GM12878 (cell line): ENCODE measurements around the gene TMTC1. TPM values are rescaled to one million over a fixed set of nuclear protein-coding genes. Genes with fewer than 3 reads are reported as not detected.

ENCODE experiments used
- ATAC-seq: fragments of 200-7000 bp; cut with Tn5 transposase; 3 replicates; pipeline ENCODE4 v1.9.1; 2020; ENCODE audit warnings: mild to moderate bottlenecking, moderate library complexity
- BruUV-seq: library from RNA; stranded (reverse); fragments of 400-500 nt; replicated peaks from 2 replicates; lab custom pipeline; 2021; lab: Mats Ljungman, UMichigan
- CTCF ChIA-PET: fragments of 300-600 bp; sonication (Branson Sonifier 250); formaldehyde crosslinking; extraction: SDS; loops from one replicate; lab custom pipeline; 2021; ENCODE audit warnings: inconsistent platforms; lab: Yijun Ruan, JAX
- POLR2A ChIA-PET: fragments of 350-600 bp; formaldehyde crosslinking; extraction: SDS; loops from one replicate; lab custom pipeline; 2021; ENCODE audit warnings: inconsistent platforms; lab: Charles Lee
- RAD21 ChIA-PET: fragments of 300-600 bp; sonication (Branson Sonifier 250); formaldehyde crosslinking; loops from one replicate; lab custom pipeline; 2023; ENCODE audit warnings: antibody characterized with exemption; ENCODE audit not compliant: unreplicated experiment; lab: Charles Lee
- SMC1A ChIA-PET: fragments of 300-600 bp; sonication (Branson Sonifier 250); formaldehyde crosslinking; loops from one replicate; lab custom pipeline; 2023; ENCODE audit not compliant: unreplicated experiment, uncharacterized antibody; lab: Charles Lee
- DNase-seq: peaks from one replicate; pipeline ENCODE4 v3.0.0-alpha.2; 2011; ENCODE audit warnings: low read depth, low spot score
- FAIRE-seq: peaks from 3 replicates; lab custom pipeline; 2011; peaks lifted over from hg19 to GRCh38; lab: Jason Lieb, UNC
- H2AFZ ChIP-seq: 2 replicates; pipeline ENCODE4 v1.6.0; 2011; ENCODE audit warnings: low read depth, low read length, control low read depth; ENCODE audit not compliant: control insufficient read depth
- H3K27ac ChIP-seq: 2 replicates; pipeline ENCODE4 v1.5.1; 2011; ENCODE audit warnings: control low read depth; ENCODE audit not compliant: control insufficient read depth, insufficient read depth
- H3K27me3 ChIP-seq, 2 experiments: replicated peaks in 1 of 2; 2 replicates each; pipeline versions ENCODE4 v1.6.0 to v1.6.1; 2011; ENCODE audit warnings: low read length in 1 of 2; ENCODE audit not compliant: control insufficient read depth in 2 of 2, insufficient read depth in 2 of 2
- H3K36me3 ChIP-seq, 2 experiments: 2 replicates each; pipeline ENCODE4 v1.5.1; 2011; ENCODE audit warnings: low read length in 1 of 2; ENCODE audit not compliant: control insufficient read depth in 2 of 2, insufficient read depth in 2 of 2
- H3K4me1 ChIP-seq: 2 replicates; pipeline ENCODE4 v1.6.1; 2011; ENCODE audit warnings: mild to moderate bottlenecking, low read length, moderate library complexity, mixed read lengths; ENCODE audit not compliant: control insufficient read depth, insufficient read depth
- H3K4me2 ChIP-seq: 2 replicates; pipeline ENCODE4 v1.6.0; 2011; ENCODE audit warnings: control low read depth; ENCODE audit not compliant: control insufficient read depth, insufficient read depth
- H3K4me3 ChIP-seq: fragments of 200-600 bp; sonication (generic); 2 replicates; pipeline ENCODE4 v1.5.1; 2016
- H3K79me2 ChIP-seq: 2 replicates; pipeline ENCODE4 v1.6.0; 2011; ENCODE audit warnings: low read length; ENCODE audit not compliant: control insufficient read depth, insufficient read depth
- H3K9ac ChIP-seq: 2 replicates; pipeline ENCODE4 v1.8.0; 2011; ENCODE audit warnings: low read length, control low read depth, mixed read lengths; ENCODE audit not compliant: control insufficient read depth, insufficient read depth
- H3K9me3 ChIP-seq: replicated peaks from 3 replicates; pipeline ENCODE4 v1.5.1; 2011; ENCODE audit warnings: mild to moderate bottlenecking, low read length; ENCODE audit not compliant: control insufficient read depth, insufficient read depth
- H4K20me1 ChIP-seq: 2 replicates; pipeline ENCODE4 v1.6.0; 2011; ENCODE audit not compliant: control insufficient read depth, insufficient read depth
- CREB1 ChIP-seq: IDR thresholded peaks from 2 replicates; pipeline ENCODE4 v1.6.1; 2012; ENCODE audit warnings: low read depth, mild to moderate bottlenecking, inconsistent platforms
- FOXM1 ChIP-seq: IDR thresholded peaks from 2 replicates; pipeline ENCODE4 v1.6.1; 2012; ENCODE audit warnings: low read depth, mild to moderate bottlenecking, inconsistent platforms, low read length, moderate library complexity
- IKZF1 ChIP-seq: fragments of 450-650 bp; conservative IDR thresholded peaks from 2 replicates; pipeline ENCODE4 v1.6.1; 2017; ENCODE audit warnings: antibody characterized with exemption, mild to moderate bottlenecking
- MYC ChIP-seq: IDR thresholded peaks from 2 replicates; pipeline ENCODE4 v1.6.1; 2011; ENCODE audit warnings: mild to moderate bottlenecking, low read length, moderate library complexity, inconsistent platforms; ENCODE audit not compliant: insufficient read depth, insufficient replicate concordance, insufficient read length, severe bottlenecking
- PKNOX1 ChIP-seq: fragments of 450-650 bp; IDR thresholded peaks from 2 replicates; pipeline ENCODE4 v1.6.1; 2016; ENCODE audit warnings: mild to moderate bottlenecking
- RB1 ChIP-seq: fragments of 450-650 bp; formaldehyde crosslinking; IDR thresholded peaks from 2 replicates; pipeline ENCODE4 v1.6.1; 2017; ENCODE audit warnings: mild to moderate bottlenecking, borderline replicate concordance
- SIN3A ChIP-seq: IDR thresholded peaks from 2 replicates; pipeline ENCODE4 v1.6.1; 2012; ENCODE audit warnings: low read depth, low read length, improper control_type of control experiment
- SMAD5 ChIP-seq: IDR thresholded peaks from 2 replicates; pipeline ENCODE4 v1.6.1; 2016; ENCODE audit warnings: antibody characterized with exemption, low read depth
- WGBS: methylation state at CpG from one replicate; pipeline ENCODE4 v1.1.6; 2016; ENCODE audit warnings: low lambda C conversion rate; ENCODE audit not compliant: insufficient replicate concordance, insufficient coverage; ENCODE audit errors: missing lambda C conversion rate; 5-methylcytosine and 5-hydroxymethylcytosine counted together
- in situ Hi-C: fragments of 300-500 bp; cut with MboI; formaldehyde crosslinking; loops from 9 replicates; pipeline ENCODE4 v1.14.3; 2018; ENCODE audit warnings: mixed read lengths
- intact Hi-C: fragments of 100-400 bp; cut with micrococcal nuclease; formaldehyde crosslinking; loops from one replicate; pipeline ENCODE4 v1.14.2; 2022; ENCODE audit not compliant: unreplicated experiment
- polyA plus RNA-seq, 11 experiments: library from polyadenylated mRNA; depleted of rRNA in 4 of 11; unstranded in 6 of 11; stranded (reverse) in 5 of 11; fragments of >200 nt; fragmentation: Nextera tagmentation in 4 of 11; fragmentation: Illumina TruSeq in 1 of 11; extraction: Ambion mirVana in 4 of 11; extraction: Trizol in 1 of 11; gene quantifications; 1 replicate in 1 of 11; 2 replicates in 10 of 11; pipeline versions ENCODE4 v1.2.1 to v1.2.3, GENCODE V29; 2011 to 2016; ENCODE audit warnings: inconsistent platforms in 2 of 11, missing spikeins in 2 of 11, low read depth in 1 of 11
- total RNA-seq, 4 experiments: library from RNA; depleted of rRNA in 3 of 4; stranded (reverse); fragments of >200 nt in 3 of 4; fragmentation: Illumina TruSeq in 1 of 4; extraction: Trizol in 1 of 4; gene quantifications; 2 replicates each; pipeline versions ENCODE4 v1.2.1 to v1.2.3, GENCODE V29; 2013 to 2021
- TF ChIP-seq, protein P1 (sequence below): fragments of 450-650 bp; IDR thresholded peaks from 2 replicates; pipeline ENCODE4 v1.6.1; 2018; ENCODE audit warnings: borderline replicate concordance, mild to moderate bottlenecking; ENCODE audit not compliant: partially characterized antibody

TMTC1 gene
- total and polyA plus RNA-seq, 10 of the 15 experiments (the other 5 are each of a cell fraction or from before 2014, with no cell fraction given): 0.10 to 20.9 (median 0.57) TPM

- TF ChIP-seq MYC: no peak
- no peak for TF ChIP-seq RB1
- TF ChIP-seq SIN3A: no peak
- no peak for TF ChIP-seq SMAD5
- no peak for TF ChIP-seq PKNOX1
- TF ChIP-seq, protein P1, sequence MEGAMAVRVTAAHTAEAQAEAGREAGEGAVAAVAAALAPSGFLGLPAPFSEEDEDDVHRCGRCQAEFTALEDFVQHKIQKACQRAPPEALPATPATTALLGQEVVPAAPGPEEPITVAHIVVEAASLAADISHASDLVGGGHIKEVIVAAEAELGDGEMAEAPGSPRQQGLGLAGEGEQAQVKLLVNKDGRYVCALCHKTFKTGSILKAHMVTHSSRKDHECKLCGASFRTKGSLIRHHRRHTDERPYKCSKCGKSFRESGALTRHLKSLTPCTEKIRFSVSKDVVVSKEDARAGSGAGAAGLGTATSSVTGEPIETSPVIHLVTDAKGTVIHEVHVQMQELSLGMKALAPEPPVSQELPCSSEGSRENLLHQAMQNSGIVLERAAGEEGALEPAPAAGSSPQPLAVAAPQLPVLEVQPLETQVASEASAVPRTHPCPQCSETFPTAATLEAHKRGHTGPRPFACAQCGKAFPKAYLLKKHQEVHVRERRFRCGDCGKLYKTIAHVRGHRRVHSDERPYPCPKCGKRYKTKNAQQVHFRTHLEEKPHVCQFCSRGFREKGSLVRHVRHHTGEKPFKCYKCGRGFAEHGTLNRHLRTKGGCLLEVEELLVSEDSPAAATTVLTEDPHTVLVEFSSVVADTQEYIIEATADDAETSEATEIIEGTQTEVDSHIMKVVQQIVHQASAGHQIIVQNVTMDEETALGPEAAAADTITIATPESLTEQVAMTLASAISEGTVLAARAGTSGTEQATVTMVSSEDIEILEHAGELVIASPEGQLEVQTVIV: no peak
- no peak for TF ChIP-seq CREB1
Observed at GRCh38 chr12:29681370-29681769, 102.4 kb downstream of the TMTC1 start (continued).

GRCh38 chr12:29676676-29677075, 107.1 kb downstream of the TMTC1 start:
- BruUV-seq: no TSS peak
- Histone ChIP-seq H3K4me2 (no peak overlapping the region), H4K20me1 (no peaks in the 10 kb centered on the region), H3K79me2 (no peaks in the 10 kb centered on the region), H3K4me1 (no peaks in the 10 kb centered on the region), H2AFZ (no peak overlapping the region), H3K9me3 (no peaks in the 10 kb centered on the region), H3K27ac (no peak overlapping the region), H3K9ac (no peak overlapping the region), H3K27me3 (no peaks in the 10 kb centered on the region), H3K36me3 (no peaks in the 10 kb centered on the region), H3K4me3 (no peak overlapping the region)
- DNase-seq (no peak), ATAC-seq (peak; percentile 9; the same call in 2 of the 3 replicates), FAIRE-seq (no peak)
- ChIA-PET POLR2A (no interaction called here), RAD21 (interaction anchor here (1.1 to 1.9 kb wide), 3 partner anchors 15 to 50 kb away, joined by 3 to 8 read pairs (median 3); no protein-coding TSS in a partner anchor), CTCF (interaction anchor here (0.8 to 1.0 kb wide), 2 partner anchors 52 to 157 kb away, joined by 3 read pairs; no protein-coding TSS in a partner anchor), SMC1A (interaction anchor here (1.5 to 3.3 kb wide), 5 partner anchors 9 to 51 kb away, joined by 5 to 20 read pairs (median 14); no protein-coding TSS in a partner anchor)
- in situ Hi-C loops (no loop called here), intact Hi-C loops (no loop called here)
- TF ChIP-seq FOXM1: no peak
- 0 out of 2 replicates have a peak, but pooled peaks have one; percentile 12 for TF ChIP-seq IKZF1
- 15% methylated on average over 2 of the region's 2 CpGs for WGBS
